NOMO-1 treated with dmso at 0.1 percent for 144 hours (cell line): ENCODE measurements around the gene LATS1.
"Not testable (repeated sequence)": the region's sequence is repeated elsewhere in the genome, so short reads cannot be mapped to it uniquely, and the experiment has no call there.

Source experiments
- DNase-seq: peaks from one replicate; lab custom pipeline; 2025; ENCODE audit not compliant: unreplicated experiment; lab: John Stamatoyannopoulos, UW

Gene LATS1

DNA sequence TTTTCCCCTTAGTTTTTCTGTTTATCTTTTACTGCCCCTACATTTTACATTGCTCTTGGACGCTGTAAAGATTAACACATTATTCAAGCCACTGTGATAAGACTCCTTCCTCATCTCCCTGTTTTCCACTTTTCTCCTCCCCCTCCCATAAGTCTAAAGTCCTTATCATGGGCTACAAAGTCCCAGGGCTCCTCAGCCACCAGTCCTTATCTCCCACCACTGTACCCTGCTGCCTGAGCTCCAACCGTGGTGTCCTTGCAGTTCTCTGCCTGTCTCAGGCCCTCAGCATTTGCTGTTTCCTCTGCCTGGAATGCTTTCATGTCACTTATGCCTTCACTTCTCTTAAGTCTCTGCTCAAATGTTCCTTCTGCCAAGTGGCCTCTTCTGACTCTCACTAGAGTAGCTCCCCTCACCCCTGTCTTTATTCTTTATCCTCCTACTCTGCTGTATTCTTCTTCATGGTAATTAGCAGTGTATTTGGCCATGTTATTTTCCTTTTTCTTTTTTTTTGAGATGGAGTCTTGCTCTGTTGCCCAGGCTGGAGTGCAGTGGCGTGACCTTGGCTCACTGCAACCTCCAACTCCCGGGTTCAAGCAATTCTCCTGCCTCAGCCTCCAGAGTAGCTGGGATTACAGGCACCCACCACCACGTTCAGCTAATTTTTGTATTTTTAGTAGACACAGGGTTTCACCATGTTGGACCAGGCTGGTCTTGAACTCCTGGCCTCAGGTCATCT lies 10.8 kb upstream of the LATS1 start:
- DNase-seq = no peak

GRCh38 chr6:149727793-149728498 lies 10.0 kb upstream of the LATS1 start:
- DNase-seq = peak; percentile 20

DNA sequence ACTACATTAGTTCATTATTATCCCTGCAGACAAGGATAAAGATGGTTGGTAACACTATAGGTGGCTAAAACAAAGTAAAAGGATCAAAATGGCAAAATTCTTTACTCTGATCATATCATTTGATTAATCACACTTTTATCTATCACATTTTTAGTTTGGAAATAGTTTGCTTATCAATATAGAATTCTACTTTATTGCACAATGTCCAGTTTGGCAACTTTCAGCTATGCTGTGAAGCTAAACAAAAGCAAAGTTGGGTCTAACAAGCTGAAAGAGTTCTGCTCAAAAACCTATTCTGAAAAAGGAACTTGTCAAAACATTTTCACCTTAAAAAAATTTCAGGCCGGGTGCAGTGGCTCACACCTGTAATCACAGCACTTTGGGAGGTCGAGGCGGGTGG lies 7.9 kb upstream of the LATS1 start:
- no peak for DNase-seq

DNA sequence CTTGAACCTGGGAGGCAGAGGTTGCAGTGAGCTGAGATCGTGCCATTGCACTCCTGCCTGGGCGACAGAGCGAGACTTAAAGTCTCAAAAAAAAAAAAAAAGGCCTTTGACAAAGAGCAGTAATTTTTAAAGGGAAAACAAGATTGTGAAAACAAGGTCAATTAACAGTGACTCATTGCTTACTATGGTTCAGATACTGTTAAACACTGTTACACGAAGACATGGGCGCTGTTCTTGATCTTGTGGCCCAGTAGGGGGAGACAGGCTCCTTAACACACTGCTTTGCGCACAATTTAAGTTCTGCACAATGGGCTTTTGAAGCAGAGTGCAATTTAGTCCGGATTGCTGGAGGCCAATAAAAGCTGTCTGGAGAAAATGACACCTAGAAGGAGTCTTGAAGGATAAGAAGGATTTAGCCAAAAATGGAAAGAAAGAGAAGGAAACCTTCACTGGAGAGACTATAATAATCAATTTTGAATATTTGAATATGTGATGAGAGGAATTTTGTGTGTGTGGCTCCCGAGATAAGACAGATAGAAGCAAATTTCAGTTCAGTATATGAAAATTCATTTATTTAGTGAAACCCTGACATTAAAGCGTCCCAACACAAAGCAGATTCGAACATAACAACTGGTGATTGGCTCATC lies 6.0 kb upstream of the LATS1 start:
- peak; percentile 80 for DNase-seq

- no peak for DNase-seq
Observed at GRCh38 chr6:149723262-149723661, 5.4 kb upstream of the LATS1 start.

GRCh38 chr6:149719531-149719930 lies 1.6 kb upstream of the LATS1 start:
- no peak for DNase-seq

- no peak for DNase-seq
Observed at GRCh38 chr6:149717255-149717587, 680 bp downstream of the LATS1 start.

DNA sequence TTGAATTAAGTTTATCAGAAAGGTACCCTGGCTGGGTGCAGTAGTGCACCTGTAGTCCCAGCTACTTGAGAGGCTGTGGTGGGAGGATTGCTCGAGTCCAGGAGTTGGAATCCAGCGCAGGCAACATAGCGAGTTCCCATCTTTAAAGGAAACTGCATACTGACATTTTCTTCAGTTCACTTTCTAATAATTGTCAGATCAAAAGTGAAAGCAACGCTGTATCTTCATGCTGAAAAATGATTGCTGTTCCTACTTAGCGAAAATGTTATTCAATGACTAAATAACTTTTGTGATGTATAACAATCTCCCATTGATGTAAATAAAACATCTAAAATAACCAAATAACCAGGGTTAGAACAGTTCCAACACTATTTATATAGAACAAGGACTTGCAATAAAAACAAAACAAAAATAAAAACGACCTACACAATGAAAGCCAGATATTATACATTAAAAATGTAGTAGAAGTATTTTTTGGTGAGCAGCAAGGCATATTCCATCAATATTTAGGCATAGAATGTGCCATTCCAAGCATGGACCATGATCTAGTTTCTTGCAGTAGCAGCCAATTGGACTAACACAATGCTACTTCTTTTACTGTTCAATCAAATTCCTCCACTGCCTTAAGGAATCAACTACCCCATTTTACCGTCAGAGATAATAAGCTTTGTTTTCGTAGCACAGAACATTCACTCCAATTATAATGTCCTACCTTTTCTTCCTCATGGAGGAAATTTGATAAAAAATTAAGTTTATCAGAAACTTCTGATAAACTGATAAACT lies 1.5 kb downstream of the LATS1 start:
- no peak for DNase-seq

DNA sequence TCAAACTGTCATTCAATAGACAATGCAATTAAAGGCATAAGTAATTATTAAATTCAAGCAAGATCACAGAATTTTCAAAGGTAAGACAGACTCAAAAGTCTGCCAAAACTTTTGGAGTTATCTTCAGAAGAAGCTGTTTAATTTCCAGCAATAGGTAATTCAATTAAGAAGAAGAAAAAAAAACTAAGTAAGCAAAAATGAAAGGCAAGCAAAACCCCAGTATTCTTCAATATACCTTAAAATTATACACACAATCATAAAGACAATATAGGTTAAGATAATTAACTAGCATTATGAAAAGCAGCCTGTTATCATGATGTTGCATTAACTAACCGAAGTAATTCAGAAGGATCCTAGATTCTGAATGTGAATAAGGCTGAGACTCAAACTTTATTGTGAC lies 3.5 kb downstream of the LATS1 start:
- DNase-seq = no peak

DNA sequence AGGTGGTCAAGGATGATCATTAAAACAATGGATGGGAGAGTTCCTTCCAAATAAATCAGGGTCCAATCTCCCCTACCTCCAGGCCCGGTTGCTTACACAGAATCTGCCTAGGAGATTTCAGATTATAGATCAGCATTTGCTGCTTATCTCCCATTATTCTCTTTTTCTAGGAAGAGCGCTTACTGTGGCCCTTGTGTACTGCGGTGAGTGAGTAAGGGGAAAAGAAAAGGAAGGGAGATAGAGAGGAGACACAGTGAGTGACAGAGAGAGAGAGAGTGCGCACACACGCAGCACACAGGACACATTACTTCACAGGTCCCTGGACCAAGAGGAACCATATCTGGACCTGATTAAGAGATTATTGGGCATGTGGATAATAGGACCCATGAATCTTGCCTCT lies 6.2 kb downstream of the LATS1 start:
- DNase-seq = no peak

DNA sequence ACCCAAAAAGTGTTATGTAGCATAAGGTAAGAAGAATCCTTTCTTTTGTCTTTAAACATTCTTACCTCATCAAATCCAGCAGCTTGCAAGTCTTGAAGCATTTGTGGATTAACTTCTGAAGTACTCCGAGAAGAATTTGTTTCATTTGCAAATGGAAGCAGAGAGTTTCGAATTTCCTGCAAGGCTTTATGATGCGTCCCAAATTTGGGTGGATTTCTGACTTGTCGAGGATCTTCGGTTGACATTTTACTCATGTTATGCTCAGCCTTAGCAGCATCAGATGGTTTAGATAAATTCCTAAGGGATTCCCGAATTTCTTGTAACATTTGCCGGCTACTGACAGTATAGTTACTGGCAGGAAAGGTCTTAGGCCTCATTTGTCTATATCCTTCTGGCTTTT lies 16.2 kb downstream of the LATS1 start:
- DNase-seq = no peak

GRCh38 chr6:149699150-149699549 lies 18.8 kb downstream of the LATS1 start:
- no peak for DNase-seq

DNA sequence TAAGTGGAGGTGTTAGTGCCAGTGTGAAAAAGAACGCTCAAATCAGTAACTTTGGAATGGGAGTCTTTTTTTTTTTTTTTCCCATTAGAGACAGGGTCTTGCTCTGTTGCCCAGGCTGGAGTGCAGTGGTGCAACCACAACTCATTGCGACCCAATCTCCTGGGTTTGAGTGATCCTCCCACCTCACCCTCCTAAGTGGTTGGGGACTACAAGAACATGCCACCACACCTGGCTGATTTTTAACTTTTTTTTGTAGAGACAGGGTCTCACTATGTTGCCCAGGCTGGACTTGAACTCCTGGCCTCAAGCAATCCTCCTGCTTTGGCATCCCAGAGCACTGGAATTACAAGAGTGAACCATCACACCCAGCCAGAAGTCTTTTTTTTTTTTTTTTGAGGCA lies 19.7 kb downstream of the LATS1 start:
- DNase-seq = no peak

DNA sequence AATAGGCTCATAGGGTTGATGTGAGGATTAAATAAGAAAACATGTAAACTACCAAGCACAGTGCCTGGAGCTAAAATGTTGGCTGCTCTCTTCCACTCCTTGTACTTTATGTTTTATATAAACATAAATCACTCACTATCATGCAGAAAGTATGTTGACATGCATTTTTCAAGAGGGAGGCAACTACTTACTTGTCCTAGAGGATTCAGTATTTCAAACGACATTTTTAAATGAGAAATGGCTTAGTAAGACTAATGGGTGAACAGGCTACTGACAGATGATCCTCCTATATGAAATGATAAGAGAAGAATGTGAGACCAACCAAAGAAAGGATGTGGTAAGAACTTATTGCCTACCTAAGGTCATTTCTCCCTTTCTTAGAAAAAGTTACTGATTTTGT lies 21.0 kb downstream of the LATS1 start:
- DNase-seq = no peak

- DNase-seq = no peak
Observed at GRCh38 chr6:149694921-149695320, 23.0 kb downstream of the LATS1 start.

DNA sequence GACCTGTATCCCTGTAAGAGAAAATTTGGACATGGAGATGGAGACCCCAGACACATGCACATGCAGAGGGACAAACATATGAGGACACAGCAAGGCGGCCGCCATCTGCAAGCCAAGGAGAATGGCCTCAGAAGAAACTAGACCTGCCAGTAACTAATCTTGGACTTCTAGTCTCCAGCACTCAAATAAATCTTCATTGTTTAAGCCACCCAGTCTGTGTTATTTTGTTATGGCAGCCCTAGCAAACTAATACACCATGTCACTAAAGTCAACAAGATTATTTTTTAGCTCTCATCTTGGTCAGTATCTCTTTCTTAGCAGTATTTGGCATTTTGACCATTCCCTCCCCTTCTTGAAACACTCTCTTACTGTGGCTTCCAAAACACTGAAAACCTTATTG lies 26.7 kb downstream of the LATS1 start:
- no peak for DNase-seq

DNA sequence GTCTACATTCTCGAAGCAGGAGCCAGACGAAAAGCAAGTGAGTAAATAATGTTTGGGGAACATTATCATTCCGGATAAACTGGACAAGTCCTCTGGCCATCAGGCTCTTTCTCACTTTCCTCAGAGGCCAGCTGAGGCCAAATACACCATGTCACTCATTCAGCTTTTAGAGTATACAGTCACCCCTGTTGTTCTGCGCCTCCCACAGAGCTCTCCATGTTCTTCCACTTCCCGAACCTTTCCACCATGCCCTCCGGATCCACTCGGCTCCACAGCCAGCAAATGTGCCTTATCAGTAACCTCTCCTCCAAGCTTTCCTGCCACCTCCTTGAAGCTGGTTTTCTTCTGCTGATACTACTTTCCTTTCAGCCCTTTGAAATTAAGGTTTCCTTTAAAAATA lies 31.7 kb downstream of the LATS1 start:
- no peak for DNase-seq

DNA sequence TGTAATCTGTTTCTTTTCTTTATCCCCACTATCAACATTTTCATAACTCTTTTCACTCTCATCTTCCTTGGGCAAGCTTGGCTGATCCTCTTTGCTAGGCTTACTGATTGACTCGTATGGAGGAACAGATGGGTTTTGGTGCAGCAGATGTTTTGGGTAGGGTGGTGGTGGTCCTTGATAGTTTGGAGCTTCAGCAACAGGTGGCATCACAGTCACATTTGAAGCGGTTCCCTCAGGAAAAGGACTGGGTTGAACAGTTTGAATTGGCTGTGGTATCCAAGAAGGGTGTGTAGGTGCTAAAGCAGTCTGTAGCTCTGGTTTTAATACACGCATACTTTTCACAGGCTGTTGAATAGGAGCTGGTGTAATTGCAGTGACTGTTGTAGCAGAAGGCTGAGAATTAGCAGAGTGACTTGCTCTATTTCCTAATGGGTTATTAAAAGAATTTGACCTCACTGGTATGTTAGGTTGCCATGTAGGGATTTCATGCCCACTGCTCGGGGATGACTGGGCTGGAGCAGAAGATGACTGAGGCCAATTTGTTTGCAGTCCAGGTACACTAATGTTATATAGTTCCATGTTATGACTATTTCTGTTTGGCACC lies 34.5 kb downstream of the LATS1 start:
- DNase-seq = no peak

GRCh38 chr6:149681845-149682244 lies 36.1 kb downstream of the LATS1 start:
- DNase-seq = not testable (repeated sequence)

- DNase-seq = no peak
Observed at GRCh38 chr6:149681209-149681608, 36.7 kb downstream of the LATS1 start.

- DNase-seq = no peak
Observed at GRCh38 chr6:149680503-149680902, 37.4 kb downstream of the LATS1 start.
